Measurements from ENCODE around the gene SETX. TPM values are rescaled to one million over a fixed set of nuclear protein-coding genes. Genes with fewer than 3 reads are reported as not detected.
"Not testable (repeated sequence)": the region's sequence is repeated elsewhere in the genome, so short reads cannot be mapped to it uniquely, and the experiment has no call there.

The SETX gene
- total RNA-seq, 5 donors from 2014 or later (not counting 1 experiment from before 2014, with no cell fraction given): 63.9 to 73.2 (median 65.0) TPM

GRCh38 chr9:132288361-132288760 lies 66.4 kb downstream of the SETX start:
- peaks cover 0 to 8% of the 10 kb centered on the region in 2 experiments for H3K4me1 ChIP-seq (ENCODE audit: control insufficient read depth in 1 of 2, extremely low read depth in 1 of 2, insufficient read depth in 2 of 2, low read length in 2 of 2)
- no peak for DNase-seq
- ATAC-seq (replicated peaks in 1 of 4): no peak
- H3K27me3 ChIP-seq (replicated peaks in 1 of 2; ENCODE audit: control insufficient read depth in 2 of 2, extremely low read depth in 1 of 2, insufficient read depth in 2 of 2, low read length in 1 of 2): no peaks in the 10 kb centered on the region
- CTCF ChIA-PET: no interaction called here
- Mint-ChIP-seq H3K36me3 (peaks cover 22% of the 10 kb centered on the region), H3K27ac (no peak overlapping the region), H3K4me3 (no peak overlapping the region), H3K4me1 (peaks cover 8 to 13% (median 11%) of the 10 kb centered on the region in 3 donors), H3K27me3 (no peaks in the 10 kb centered on the region), H3K9me3 (no peaks in the 10 kb centered on the region)
- no CpG with 5 or more reads among the region's 1 CpG for WGBS (ENCODE audit: insufficient coverage)
- no peak overlapping the region for H3K4me3 ChIP-seq (ENCODE audit: control insufficient read depth in 1 of 2, extremely low read depth in 1 of 2, low read length in 1 of 2)
- POLR2A ChIA-PET: interaction anchor here in 1 of 2 donors (0.6 kb wide), 1 partner anchor 25 kb away, joined by 3 read pairs; no protein-coding TSS in a partner anchor
- H3K27ac ChIP-seq (ENCODE audit: low read length): no peak overlapping the region
- H3K9me3 ChIP-seq: no peaks in the 10 kb centered on the region
- H3K36me3 ChIP-seq (ENCODE audit: control insufficient read depth in 2 of 2, extremely low read depth in 1 of 2, insufficient read depth in 1 of 2, low read length in 1 of 2): peaks cover 15 to 70% of the 10 kb centered on the region in 2 donors

GRCh38 chr9:132287256-132287760 lies 67.5 kb downstream of the SETX start:
- peaks cover 3 to 5% (median 5%) of the 10 kb centered on the region in 3 donors for H3K4me1 Mint-ChIP-seq
- H3K4me3 ChIP-seq (ENCODE audit: control insufficient read depth in 1 of 2, extremely low read depth in 1 of 2, low read length in 1 of 2): no peak overlapping the region
- no peaks in the 10 kb centered on the region for H3K9me3 Mint-ChIP-seq
- peaks cover 28% of the 10 kb centered on the region for H3K36me3 Mint-ChIP-seq
- no peak for ATAC-seq (replicated peaks in 1 of 4)
- POLR2A ChIA-PET: no interaction called here
- H3K9me3 ChIP-seq: no peaks in the 10 kb centered on the region
- peaks cover 0 to 6% of the 10 kb centered on the region in 2 experiments for H3K4me1 ChIP-seq (ENCODE audit: control insufficient read depth in 1 of 2, extremely low read depth in 1 of 2, insufficient read depth in 2 of 2, low read length in 2 of 2)
- H3K27me3 Mint-ChIP-seq: no peaks in the 10 kb centered on the region
- H3K36me3 ChIP-seq (ENCODE audit: control insufficient read depth in 2 of 2, extremely low read depth in 1 of 2, insufficient read depth in 1 of 2, low read length in 1 of 2): peaks cover 18 to 81% of the 10 kb centered on the region in 2 donors
- no peaks in the 10 kb centered on the region for H3K27me3 ChIP-seq (replicated peaks in 1 of 2; ENCODE audit: control insufficient read depth in 2 of 2, extremely low read depth in 1 of 2, insufficient read depth in 2 of 2, low read length in 1 of 2)
- CTCF ChIA-PET: interaction anchor here in 1 of 2 donors (0.7 kb wide), 1 partner anchor 341 kb away, joined by 5 read pairs; no protein-coding TSS in a partner anchor
- 100% methylated on average over 1 of the region's 3 CpGs for WGBS (ENCODE audit: insufficient coverage)
- no peak overlapping the region for H3K27ac Mint-ChIP-seq
- no peak overlapping the region for H3K27ac ChIP-seq (ENCODE audit: low read length)
- no peak overlapping the region for H3K4me3 Mint-ChIP-seq
- DNase-seq: no peak

GRCh38 chr9:132283863-132284262 lies 70.9 kb downstream of the SETX start:
- DNase-seq (no peak), ATAC-seq (replicated peaks in 1 of 4) (no peak)
- Histone ChIP-seq H3K27ac (ENCODE audit: low read length) (no peak overlapping the region), H3K36me3 (ENCODE audit: control insufficient read depth in 2 of 2, extremely low read depth in 1 of 2, insufficient read depth in 1 of 2, low read length in 1 of 2) (peaks cover 21 to 93% of the 10 kb centered on the region in 2 donors), H3K4me3 (ENCODE audit: control insufficient read depth in 1 of 2, extremely low read depth in 1 of 2, low read length in 1 of 2) (no peak overlapping the region), H3K27me3 (replicated peaks in 1 of 2; ENCODE audit: control insufficient read depth in 2 of 2, extremely low read depth in 1 of 2, insufficient read depth in 2 of 2, low read length in 1 of 2) (no peaks in the 10 kb centered on the region), H3K9me3 (no peaks in the 10 kb centered on the region), H3K4me1 (ENCODE audit: control insufficient read depth in 1 of 2, extremely low read depth in 1 of 2, insufficient read depth in 2 of 2, low read length in 2 of 2) (no peaks in the 10 kb centered on the region)
- peaks cover under 1 to 5% (median 2%) of the 10 kb centered on the region in 3 donors for H3K4me1 Mint-ChIP-seq
- no peaks in the 10 kb centered on the region for H3K27me3 Mint-ChIP-seq
- H3K27ac Mint-ChIP-seq: no peak overlapping the region
- peaks cover 44% of the 10 kb centered on the region for H3K36me3 Mint-ChIP-seq
- H3K4me3 Mint-ChIP-seq: no peak overlapping the region
- CTCF ChIA-PET: no interaction called here
- H3K9me3 Mint-ChIP-seq: no peaks in the 10 kb centered on the region
- POLR2A ChIA-PET: no interaction called here
- no CpG with 5 or more reads among the region's 7 CpGs for WGBS (ENCODE audit: insufficient coverage)

GRCh38 chr9:132283165-132283564 lies 71.6 kb downstream of the SETX start:
- H3K27ac Mint-ChIP-seq: no peak overlapping the region
- ChIA-PET CTCF (no interaction called here), POLR2A (no interaction called here)
- WGBS (ENCODE audit: insufficient coverage): no CpG with 5 or more reads among the region's 4 CpGs
- no peaks in the 10 kb centered on the region for H3K9me3 Mint-ChIP-seq
- Histone ChIP-seq H3K27me3 (replicated peaks in 1 of 2; ENCODE audit: control insufficient read depth in 2 of 2, extremely low read depth in 1 of 2, insufficient read depth in 2 of 2, low read length in 1 of 2) (no peaks in the 10 kb centered on the region), H3K4me1 (ENCODE audit: control insufficient read depth in 1 of 2, extremely low read depth in 1 of 2, insufficient read depth in 2 of 2, low read length in 2 of 2) (no peaks in the 10 kb centered on the region), H3K9me3 (no peaks in the 10 kb centered on the region), H3K36me3 (ENCODE audit: control insufficient read depth in 2 of 2, extremely low read depth in 1 of 2, insufficient read depth in 1 of 2, low read length in 1 of 2) (peaks cover 21 to 93% of the 10 kb centered on the region in 2 donors), H3K27ac (ENCODE audit: low read length) (no peak overlapping the region), H3K4me3 (ENCODE audit: control insufficient read depth in 1 of 2, extremely low read depth in 1 of 2, low read length in 1 of 2) (no peak overlapping the region)
- no peak overlapping the region for H3K4me3 Mint-ChIP-seq
- peaks cover 0 to 5% (median 0%) of the 10 kb centered on the region in 3 donors for H3K4me1 Mint-ChIP-seq
- DNase-seq (no peak), ATAC-seq (replicated peaks in 1 of 4) (no peak)
- peaks cover 50% of the 10 kb centered on the region for H3K36me3 Mint-ChIP-seq
- H3K27me3 Mint-ChIP-seq: no peaks in the 10 kb centered on the region

GRCh38 chr9:132274861-132275260 lies 79.9 kb downstream of the SETX start:
- H3K27me3 ChIP-seq (replicated peaks in 1 of 2; ENCODE audit: control insufficient read depth in 2 of 2, extremely low read depth in 1 of 2, insufficient read depth in 2 of 2, low read length in 1 of 2): no peaks in the 10 kb centered on the region
- H3K27ac ChIP-seq (ENCODE audit: low read length): no peak overlapping the region
- DNase-seq: no peak
- no peaks in the 10 kb centered on the region for H3K9me3 Mint-ChIP-seq
- H3K36me3 ChIP-seq (ENCODE audit: control insufficient read depth in 2 of 2, extremely low read depth in 1 of 2, insufficient read depth in 1 of 2, low read length in 1 of 2): peaks cover 27 to 94% of the 10 kb centered on the region in 2 donors
- no peak overlapping the region for H3K4me3 ChIP-seq (ENCODE audit: control insufficient read depth in 1 of 2, extremely low read depth in 1 of 2, low read length in 1 of 2)
- POLR2A ChIA-PET: interaction anchor here in 1 of 2 donors (0.6 kb wide), 1 partner anchor 519 kb away, joined by 4 read pairs; no protein-coding TSS in a partner anchor
- CTCF ChIA-PET: no interaction called here
- peaks cover 76% of the 10 kb centered on the region for H3K36me3 Mint-ChIP-seq
- H3K4me1 Mint-ChIP-seq: no peaks in the 10 kb centered on the region
- ATAC-seq (replicated peaks in 1 of 4): no peak
- no peaks in the 10 kb centered on the region for H3K9me3 ChIP-seq
- H3K27me3 Mint-ChIP-seq: no peaks in the 10 kb centered on the region
- peak overlapping the region in 1 of 2 donors; percentile 12 for H3K27ac Mint-ChIP-seq
- no peaks in the 10 kb centered on the region for H3K4me1 ChIP-seq (ENCODE audit: control insufficient read depth in 1 of 2, extremely low read depth in 1 of 2, insufficient read depth in 2 of 2, low read length in 2 of 2)
- 100% methylated on average over 2 of the region's 2 CpGs for WGBS (ENCODE audit: insufficient coverage)
- H3K4me3 Mint-ChIP-seq: no peak overlapping the region

GRCh38 chr9:132269704-132270516 lies 84.9 kb downstream of the SETX start:
- CTCF ChIA-PET: interaction anchor here (0.6 to 1.6 kb wide), 5 partner anchors 9 to 81 kb away, joined by 3 to 8 read pairs (median 3); no protein-coding TSS in a partner anchor
- H3K4me3 Mint-ChIP-seq; H3K4me3 ChIP-seq (ENCODE audit: control insufficient read depth in 1 of 2, extremely low read depth in 1 of 2, low read length in 1 of 2); H3K27me3 ChIP-seq (replicated peaks in 1 of 2; ENCODE audit: control insufficient read depth in 2 of 2, extremely low read depth in 1 of 2, insufficient read depth in 2 of 2, low read length in 1 of 2); POLR2A ChIA-PET; H3K27me3 Mint-ChIP-seq; H3K9me3 ChIP-seq; H3K9me3 Mint-ChIP-seq; ATAC-seq (replicated peaks in 1 of 4); H3K4me1 ChIP-seq (ENCODE audit: control insufficient read depth in 1 of 2, extremely low read depth in 1 of 2, insufficient read depth in 2 of 2, low read length in 2 of 2); H3K27ac ChIP-seq (ENCODE audit: low read length); DNase-seq: not testable (repeated sequence)
- H3K36me3 ChIP-seq (ENCODE audit: control insufficient read depth in 2 of 2, extremely low read depth in 1 of 2, insufficient read depth in 1 of 2, low read length in 1 of 2): peaks cover 25 to 85% of the 10 kb centered on the region in 2 donors
- Mint-ChIP-seq H3K4me1 (peaks cover 7 to 12% (median 8%) of the 10 kb centered on the region in 3 donors), H3K27ac (peak overlapping the region; percentile 44 to 46), H3K36me3 (peaks cover 50% of the 10 kb centered on the region)
- 74% methylated on average over 6 of the region's 16 CpGs for WGBS (ENCODE audit: insufficient coverage)
